Activated T-helper 2 cell treated with anti-CD3 and anti-CD28 coated beads, Interferon-gamma antibody, Interleukin-2, Interleukin-4, amounts not matched to agents 10 μg/mL and 5 μg/mL and 100 μg/mL, durations not matched to agents 14 hours and 24 hours and 36 hours (primary cell): ENCODE measurements around the gene ADGRF3. TPM values are rescaled to one million over a fixed set of nuclear protein-coding genes. Genes with fewer than 3 reads are reported as not detected.
"Not testable (repeated sequence)": the region's sequence is repeated elsewhere in the genome, so short reads cannot be mapped to it uniquely, and the experiment has no call there.

Source experiments
- DNase-seq: peaks from one replicate; pipeline ENCODE4 v3.0.0; 2021; ENCODE audit warnings: low spot score
- H3K27ac Mint-ChIP-seq: one replicate; pipeline ENCODE4 v1.8.0; 2021; ENCODE audit warnings: mixed read lengths
- H3K27me3 Mint-ChIP-seq: one replicate; pipeline ENCODE4 v1.8.0; 2021; ENCODE audit warnings: low read depth, mixed read lengths
- H3K36me3 Mint-ChIP-seq: one replicate; pipeline ENCODE4 v1.8.0; 2021; ENCODE audit warnings: low read depth, mixed read lengths
- H3K4me1 Mint-ChIP-seq: one replicate; pipeline ENCODE4 v1.8.0; 2021; ENCODE audit warnings: low read depth, mixed read lengths
- H3K4me3 Mint-ChIP-seq: one replicate; pipeline ENCODE4 v1.8.0; 2021; ENCODE audit warnings: low read depth, mild to moderate bottlenecking, moderate library complexity, mixed read lengths
- H3K9me3 Mint-ChIP-seq: one replicate; pipeline ENCODE4 v1.8.0; 2021; ENCODE audit warnings: mixed read lengths
- intact Hi-C: fragments of 100-400 bp; cut with micrococcal nuclease; formaldehyde crosslinking; loops from one replicate; pipeline ENCODE4 v1.15.1; 2023
- total RNA-seq: library from RNA; stranded (reverse); gene quantifications from 2 replicates; pipeline ENCODE4 v1.2.3, GENCODE V29; 2022

Gene ADGRF3
- total RNA-seq, 1 donor from 2014 or later = 3.1 TPM

GRCh38 chr2:26283606-26284005 is 63.0 kb downstream of the ADGRF3 start:
- Mint-ChIP-seq H3K36me3 (peaks cover 60% of the 10 kb centered on the region), H3K4me1 (no peaks in the 10 kb centered on the region), H3K4me3 (no peak overlapping the region), H3K27me3 (no peaks in the 10 kb centered on the region), H3K27ac (no peak overlapping the region), H3K9me3 (no peaks in the 10 kb centered on the region)
- intact Hi-C loops = no loop called here
- no peak for DNase-seq

GRCh38 chr2:26281226-26281625 is 65.4 kb downstream of the ADGRF3 start:
- no peaks in the 10 kb centered on the region for H3K27me3 Mint-ChIP-seq
- intact Hi-C loops = no loop called here
- DNase-seq = no peak
- H3K9me3 Mint-ChIP-seq = no peaks in the 10 kb centered on the region
- H3K27ac Mint-ChIP-seq = no peak overlapping the region
- H3K4me3 Mint-ChIP-seq = no peak overlapping the region
- peaks cover 5% of the 10 kb centered on the region for H3K4me1 Mint-ChIP-seq
- peaks cover 69% of the 10 kb centered on the region for H3K36me3 Mint-ChIP-seq

- no peaks in the 10 kb centered on the region for H3K9me3 Mint-ChIP-seq
- no peak for DNase-seq
- H3K27ac Mint-ChIP-seq = no peak overlapping the region
- peaks cover 12% of the 10 kb centered on the region for H3K4me1 Mint-ChIP-seq
- H3K4me3 Mint-ChIP-seq = no peak overlapping the region
- intact Hi-C loops = no loop called here
- peaks cover 72% of the 10 kb centered on the region for H3K36me3 Mint-ChIP-seq
- H3K27me3 Mint-ChIP-seq = no peaks in the 10 kb centered on the region
These were observed 66.7 kb downstream of the ADGRF3 start for GRCh38 chr2:26279886-26280285.

GRCh38 chr2:26276484-26277227 is 69.9 kb downstream of the ADGRF3 start:
- H3K27me3 Mint-ChIP-seq = no peaks in the 10 kb centered on the region
- H3K4me1 Mint-ChIP-seq = peaks cover 15% of the 10 kb centered on the region
- no peaks in the 10 kb centered on the region for H3K9me3 Mint-ChIP-seq
- H3K27ac Mint-ChIP-seq = no peak overlapping the region
- intact Hi-C loops = no loop called here
- peaks cover 59% of the 10 kb centered on the region for H3K36me3 Mint-ChIP-seq
- H3K4me3 Mint-ChIP-seq = no peak overlapping the region
- no peak for DNase-seq

GRCh38 chr2:26274058-26274613 is 72.5 kb downstream of the ADGRF3 start:
- DNase-seq = no peak
- intact Hi-C loops = no loop called here
- H3K27me3 Mint-ChIP-seq = no peaks in the 10 kb centered on the region
- peaks cover 25% of the 10 kb centered on the region for H3K4me1 Mint-ChIP-seq
- H3K4me3 Mint-ChIP-seq = no peak overlapping the region
- no peaks in the 10 kb centered on the region for H3K9me3 Mint-ChIP-seq
- peaks cover 49% of the 10 kb centered on the region for H3K36me3 Mint-ChIP-seq
- no peak overlapping the region for H3K27ac Mint-ChIP-seq

- intact Hi-C loops = no loop called here
- Mint-ChIP-seq H3K36me3 (peaks cover 44% of the 10 kb centered on the region), H3K9me3 (no peaks in the 10 kb centered on the region), H3K4me1 (peaks cover 25% of the 10 kb centered on the region), H3K4me3 (no peak overlapping the region), H3K27me3 (no peaks in the 10 kb centered on the region), H3K27ac (no peak overlapping the region)
- DNase-seq = no peak
These were observed 73.1 kb downstream of the ADGRF3 start for GRCh38 chr2:26273501-26273900.

- intact Hi-C loops = no loop called here
- no peak for DNase-seq
- Mint-ChIP-seq H3K36me3 (peaks cover 32% of the 10 kb centered on the region), H3K27ac (peak overlapping the region; percentile 10), H3K27me3 (no peaks in the 10 kb centered on the region), H3K4me1 (peaks cover 17% of the 10 kb centered on the region), H3K9me3 (no peaks in the 10 kb centered on the region), H3K4me3 (no peak overlapping the region)
These were observed 76.2 kb downstream of the ADGRF3 start for GRCh38 chr2:26270373-26270772.

GRCh38 chr2:26269571-26270158 is 76.9 kb downstream of the ADGRF3 start:
- H3K4me1 Mint-ChIP-seq = peaks cover 16% of the 10 kb centered on the region
- peaks cover 32% of the 10 kb centered on the region for H3K36me3 Mint-ChIP-seq
- no peak overlapping the region for H3K4me3 Mint-ChIP-seq
- DNase-seq = no peak
- H3K27ac Mint-ChIP-seq = no peak overlapping the region
- intact Hi-C loops = no loop called here
- no peaks in the 10 kb centered on the region for H3K27me3 Mint-ChIP-seq
- H3K9me3 Mint-ChIP-seq = no peaks in the 10 kb centered on the region

GRCh38 chr2:26268670-26269385 is 77.8 kb downstream of the ADGRF3 start:
- Mint-ChIP-seq H3K36me3 (peaks cover 29% of the 10 kb centered on the region), H3K4me1 (peaks cover 16% of the 10 kb centered on the region)
- H3K27me3 Mint-ChIP-seq, H3K9me3 Mint-ChIP-seq, H3K4me3 Mint-ChIP-seq, intact Hi-C loops, H3K27ac Mint-ChIP-seq, DNase-seq: not testable (repeated sequence)

- Mint-ChIP-seq H3K9me3 (no peaks in the 10 kb centered on the region), H3K4me3 (no peak overlapping the region), H3K4me1 (peaks cover 12% of the 10 kb centered on the region), H3K27ac (no peak overlapping the region), H3K36me3 (peaks cover 31% of the 10 kb centered on the region), H3K27me3 (no peaks in the 10 kb centered on the region)
- no peak for DNase-seq
- intact Hi-C loops = no loop called here
These were observed 78.4 kb downstream of the ADGRF3 start for GRCh38 chr2:26268213-26268612.

- H3K9me3 Mint-ChIP-seq, DNase-seq, H3K4me1 Mint-ChIP-seq, H3K27me3 Mint-ChIP-seq, H3K27ac Mint-ChIP-seq, H3K4me3 Mint-ChIP-seq, intact Hi-C loops: not testable (repeated sequence)
- peaks cover 43% of the 10 kb centered on the region for H3K36me3 Mint-ChIP-seq
These were observed 87.8 kb downstream of the ADGRF3 start for GRCh38 chr2:26258836-26259235.
